Ureter (tissue), 1 donor: ENCODE results near the gene MC5R. TPM values are rescaled to one million over a fixed set of nuclear protein-coding genes. Genes with fewer than 3 reads are reported as not detected.

Experiments used
- DNase-seq: peaks from one replicate; pipeline ENCODE4 v3.0.0-alpha.2; 2020; ENCODE audit warnings: low spot score
- total RNA-seq: library from RNA; stranded (reverse); gene quantifications from one replicate; pipeline ENCODE4 v1.2.4, GENCODE V29; 2023
- donor health status: DM: yes; HTN: yes; CAD: no.

Gene MC5R
- total RNA-seq = not detected

GRCh38 chr18:13823707-13824395 is at the start of gene MC5R:
Gene MC5R (plus strand): TSS chr18:13824149. CDS start chr18:13825766, 1,617 bp downstream.
- peak; percentile 54 for DNase-seq

DNA sequence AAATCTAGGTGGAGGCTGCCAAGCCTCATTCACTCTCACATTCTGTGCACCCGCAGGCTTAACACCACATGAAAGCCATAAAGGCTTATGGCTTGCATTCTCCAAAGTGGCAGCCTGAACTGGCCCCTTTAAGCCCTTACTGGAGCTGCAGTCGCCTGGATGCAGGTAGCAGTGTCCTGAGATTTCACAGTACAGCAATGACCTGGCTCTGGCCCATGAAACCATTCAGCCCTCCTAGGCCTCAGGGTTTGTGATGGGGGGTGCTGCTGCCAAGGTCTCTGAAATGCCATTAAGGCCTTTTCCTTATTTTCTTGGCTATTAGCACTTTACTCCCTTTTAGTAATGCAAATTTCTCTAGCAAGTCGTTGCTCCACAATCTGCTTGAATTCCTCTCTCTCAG is 48.9 kb upstream of the MC5R start:
- DNase-seq = no peak

- no peak for DNase-seq
These were observed 32.8 kb upstream of the MC5R start for GRCh38 chr18:13791181-13791580.

GRCh38 chr18:13793819-13794218 is 30.1 kb upstream of the MC5R start:
- no peak for DNase-seq

DNA sequence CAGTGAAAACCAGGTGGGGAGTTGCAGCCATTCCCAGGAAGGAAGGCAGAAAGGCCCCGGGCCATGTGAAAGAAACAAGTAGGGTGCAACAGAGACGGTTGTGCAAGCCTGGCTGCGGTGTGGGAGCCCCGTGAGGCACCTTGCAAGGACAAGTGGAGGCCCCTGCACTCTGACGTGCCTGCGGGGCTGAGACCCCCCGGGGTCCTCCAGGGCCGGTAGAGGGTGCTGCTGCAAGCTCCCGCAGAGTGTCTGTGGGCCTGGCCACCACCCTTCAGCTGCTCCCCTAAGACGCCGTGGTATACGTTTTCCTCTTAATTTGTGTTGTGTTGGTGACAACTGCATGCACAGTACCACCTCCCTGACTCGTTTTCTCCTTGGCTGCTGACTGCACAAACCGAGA is 27.4 kb upstream of the MC5R start:
- no peak for DNase-seq

GRCh38 chr18:13797157-13797611 is 26.8 kb upstream of the MC5R start:
- DNase-seq = no peak

DNA sequence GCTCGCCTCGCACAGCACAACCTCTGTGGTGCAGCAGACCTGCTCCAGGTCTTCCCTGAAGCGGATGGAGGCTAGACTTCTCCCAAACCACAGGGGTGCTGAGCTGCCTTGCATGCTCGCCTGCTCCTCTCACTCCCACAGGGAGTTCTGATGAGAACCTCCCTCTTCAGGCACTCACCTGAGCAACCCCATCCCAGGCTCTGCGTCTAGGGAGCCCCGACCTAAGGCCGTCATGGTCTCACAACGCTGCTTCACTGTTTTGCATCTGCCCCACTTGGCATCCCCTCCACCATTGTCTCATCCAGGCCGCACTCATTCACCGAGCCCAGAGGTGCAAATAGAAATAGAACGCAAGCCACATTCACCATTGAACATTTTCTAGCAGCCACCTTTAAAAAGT is 24.6 kb upstream of the MC5R start:
- no peak for DNase-seq

GRCh38 chr18:13800505-13801259 is 23.3 kb upstream of the MC5R start:
- DNase-seq = peak; percentile 74

GRCh38 chr18:13801260-13801601 is 22.7 kb upstream of the MC5R start:
- DNase-seq = no peak

GRCh38 chr18:13804305-13804704 is 19.6 kb upstream of the MC5R start:
- DNase-seq = no peak

DNA sequence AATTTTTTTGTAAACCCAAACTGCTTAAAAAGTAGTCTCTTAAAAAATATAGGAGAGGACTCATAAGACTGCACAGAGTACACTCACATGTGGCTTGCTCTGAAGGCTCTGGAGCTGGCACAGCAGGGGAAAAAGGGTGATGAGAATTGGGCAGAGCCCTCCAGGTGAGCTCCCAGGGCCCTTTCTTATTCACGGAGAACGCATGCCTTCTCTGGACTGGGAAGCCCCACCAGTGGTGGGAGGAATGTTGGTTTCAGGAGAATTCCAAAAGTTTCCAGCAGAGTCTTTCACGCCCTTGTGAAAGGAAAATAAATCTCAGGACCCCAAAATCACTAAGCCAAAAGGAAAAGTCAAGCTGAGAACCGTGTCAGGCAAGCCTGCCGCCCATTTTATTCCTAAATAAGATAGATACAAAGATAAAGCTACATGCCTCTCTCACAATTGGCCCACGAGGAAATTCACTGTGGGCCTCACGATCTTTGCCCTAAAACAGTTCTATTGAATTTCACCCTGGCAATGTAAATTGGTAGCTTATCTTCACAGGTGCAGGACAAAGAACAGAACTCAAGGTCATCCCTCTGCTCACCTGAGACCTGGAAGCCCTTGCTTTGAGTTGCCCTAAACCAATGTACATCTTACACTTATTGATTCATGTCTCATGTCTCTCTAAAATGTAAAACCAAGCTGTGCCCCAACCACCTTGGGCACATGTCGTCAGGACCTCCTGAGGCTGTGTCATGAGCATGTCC is 15.5 kb upstream of the MC5R start:
- DNase-seq = no peak

- DNase-seq = peak; percentile 74
These were observed 14.9 kb upstream of the MC5R start for GRCh38 chr18:13809043-13809430.

GRCh38 chr18:13809531-13810255 is 14.3 kb upstream of the MC5R start:
- DNase-seq = no peak

GRCh38 chr18:13810950-13811485 is 12.9 kb upstream of the MC5R start:
- no peak for DNase-seq

DNA sequence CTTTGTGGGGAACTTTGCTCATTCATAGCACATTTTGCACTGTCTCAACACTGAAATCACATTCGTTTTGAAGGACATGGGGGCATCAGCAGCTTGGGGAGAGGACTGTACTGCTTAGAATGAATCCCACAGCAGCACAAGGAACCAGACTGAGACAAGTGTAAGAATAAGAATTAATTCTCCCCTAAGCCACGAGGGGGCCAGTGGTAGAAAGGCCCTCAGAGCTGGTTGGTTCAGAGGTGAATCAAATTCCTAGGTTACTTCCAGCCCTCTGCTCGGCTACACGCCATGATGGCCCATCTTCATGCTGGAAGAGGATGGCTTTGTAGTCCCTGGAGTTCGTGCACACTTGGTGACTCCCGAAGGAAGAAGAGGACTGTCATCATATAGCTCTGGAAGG is 12.0 kb upstream of the MC5R start:
- DNase-seq = no peak

DNA sequence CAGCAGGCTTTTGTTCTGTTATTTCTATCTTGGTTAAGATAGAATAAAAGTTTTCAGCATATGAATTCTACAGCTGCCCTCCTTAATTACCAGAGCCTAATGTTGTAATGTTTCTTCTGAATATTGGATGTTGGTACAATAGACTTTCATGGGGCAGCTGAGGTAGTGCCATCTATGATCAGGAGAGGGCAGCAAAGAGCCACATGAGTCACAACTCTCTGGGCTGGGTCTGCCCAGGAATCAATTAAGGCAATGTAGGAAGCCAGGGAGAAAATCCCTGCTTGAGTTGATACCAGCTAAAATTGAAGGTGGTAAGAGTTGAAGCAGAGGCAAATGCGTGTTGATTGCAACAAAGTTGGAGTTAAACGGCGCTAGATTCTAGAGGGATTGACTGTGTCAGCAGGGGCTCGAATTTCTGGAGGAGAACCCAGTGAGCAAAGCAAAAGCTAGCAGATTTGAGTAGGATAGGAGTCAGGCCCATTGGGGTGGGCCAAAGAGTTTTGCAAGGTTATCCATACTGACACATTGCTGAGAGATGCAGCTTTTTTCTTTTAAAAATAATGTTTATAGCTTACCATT is 10.6 kb upstream of the MC5R start:
- DNase-seq = peak; percentile 75

- no peak for DNase-seq
These were observed 2.3 kb downstream of the MC5R start for GRCh38 chr18:13826209-13826608.

DNA sequence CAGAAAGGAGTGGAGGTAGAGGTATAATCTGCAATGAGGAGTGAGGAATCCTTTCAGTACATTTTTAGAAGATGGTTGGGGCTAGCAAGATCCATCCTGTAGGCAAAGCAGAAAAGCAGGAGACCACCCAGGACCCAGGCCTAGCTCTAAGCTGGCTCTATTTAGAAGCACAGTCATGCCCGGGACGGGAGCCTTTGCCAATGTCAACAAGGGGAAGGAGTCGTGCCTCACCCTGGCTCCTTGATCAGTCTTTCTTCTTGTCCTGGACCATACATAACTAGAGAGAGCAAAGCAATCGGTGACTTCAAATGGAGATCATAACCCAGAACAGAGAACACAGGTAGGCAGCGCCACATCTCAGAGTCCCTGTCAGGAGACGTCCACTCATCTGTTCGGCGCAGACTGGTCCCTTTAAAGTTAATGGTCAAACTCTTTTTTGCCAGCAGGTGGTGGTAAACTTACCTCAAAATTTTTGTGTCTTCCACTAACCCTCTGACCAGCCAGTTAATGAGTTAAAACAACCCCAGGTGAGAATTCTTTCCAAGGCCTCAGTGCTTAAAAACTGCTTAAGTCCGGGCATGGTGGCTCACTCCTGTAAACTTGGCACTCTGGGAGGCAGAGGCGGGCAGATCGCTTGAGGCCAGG is 8.0 kb downstream of the MC5R start:
- no peak for DNase-seq

DNA sequence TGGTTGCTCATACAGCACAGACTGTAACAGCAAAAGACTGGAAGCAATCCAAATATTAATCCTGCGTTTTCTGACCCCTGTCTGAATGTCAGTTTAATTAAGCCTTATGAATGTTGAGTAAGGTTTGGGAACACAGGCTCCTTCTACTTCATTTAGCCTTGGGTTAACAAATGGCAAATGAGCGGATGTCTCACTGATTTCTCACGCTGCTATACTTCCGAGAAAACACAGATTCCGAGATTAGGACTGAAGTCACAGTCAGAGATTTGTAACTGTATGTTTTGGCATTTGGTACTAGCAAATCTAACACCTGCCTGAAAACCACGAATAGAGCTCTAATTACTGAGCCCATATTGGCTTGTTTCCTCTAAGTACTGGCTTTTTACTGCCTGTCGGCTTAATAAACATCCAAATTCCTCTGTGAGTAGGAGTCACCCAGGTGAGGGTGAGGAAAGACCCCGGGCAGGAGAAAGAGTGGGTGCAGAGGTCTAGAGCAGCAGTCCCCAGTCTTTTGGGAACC is 10.6 kb downstream of the MC5R start:
- no peak for DNase-seq

GRCh38 chr18:13835202-13835601 is 11.3 kb downstream of the MC5R start:
- no peak for DNase-seq

DNA sequence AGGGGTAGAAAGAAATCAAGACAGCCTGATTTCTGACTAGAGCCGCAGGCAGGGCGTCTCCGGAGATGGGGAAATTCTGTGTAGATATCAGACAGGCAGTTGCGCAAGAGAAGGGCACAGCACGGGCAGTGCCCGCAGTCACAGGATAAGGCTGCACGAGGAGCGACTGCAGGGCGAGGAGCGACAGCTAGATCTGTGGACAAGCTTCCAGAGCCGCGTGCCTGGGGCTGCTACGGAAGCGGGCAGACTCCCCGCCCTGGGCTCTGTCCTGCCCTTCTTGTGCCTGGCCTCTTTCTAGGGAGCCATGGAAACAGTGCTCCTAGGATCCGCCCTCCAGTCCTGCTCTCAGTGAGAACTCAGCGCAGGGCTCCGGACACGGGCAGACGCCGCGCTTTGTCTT is 12.6 kb downstream of the MC5R start:
- no peak for DNase-seq
